GM12873 (cell line): Measurements from ENCODE around the gene KRTAP24-1.

Experiments
- TF ChIP-seq, protein P1 (sequence below): IDR thresholded peaks from 2 replicates; pipeline ENCODE4 v1.5.1; 2012; ENCODE audit warnings: low read depth, mild to moderate bottlenecking, moderate library complexity, low read length, control low read depth; ENCODE audit not compliant: insufficient read depth; ENCODE audit errors: missing control alignments

KRTAP24-1 gene

DNA sequence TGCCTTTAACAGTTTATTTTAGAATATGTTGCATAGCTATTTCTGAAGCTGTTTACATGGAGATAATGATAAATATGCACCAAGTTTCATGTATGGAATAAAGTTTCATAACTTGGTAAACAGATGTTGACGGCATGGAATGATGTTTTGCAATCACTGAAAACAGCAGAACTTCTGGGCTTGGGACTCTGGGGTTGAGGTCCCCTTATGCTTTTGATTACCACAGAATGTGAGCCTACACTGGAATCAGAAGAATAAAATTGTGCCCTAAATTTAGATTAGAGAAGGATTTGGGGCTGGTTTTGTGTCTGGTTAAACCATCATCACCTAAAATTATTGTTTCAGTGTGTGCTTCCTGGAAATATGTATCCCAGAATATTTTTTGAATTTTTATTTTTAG lies 11.1 kb downstream of the KRTAP24-1 start:
- TF ChIP-seq, protein P1, sequence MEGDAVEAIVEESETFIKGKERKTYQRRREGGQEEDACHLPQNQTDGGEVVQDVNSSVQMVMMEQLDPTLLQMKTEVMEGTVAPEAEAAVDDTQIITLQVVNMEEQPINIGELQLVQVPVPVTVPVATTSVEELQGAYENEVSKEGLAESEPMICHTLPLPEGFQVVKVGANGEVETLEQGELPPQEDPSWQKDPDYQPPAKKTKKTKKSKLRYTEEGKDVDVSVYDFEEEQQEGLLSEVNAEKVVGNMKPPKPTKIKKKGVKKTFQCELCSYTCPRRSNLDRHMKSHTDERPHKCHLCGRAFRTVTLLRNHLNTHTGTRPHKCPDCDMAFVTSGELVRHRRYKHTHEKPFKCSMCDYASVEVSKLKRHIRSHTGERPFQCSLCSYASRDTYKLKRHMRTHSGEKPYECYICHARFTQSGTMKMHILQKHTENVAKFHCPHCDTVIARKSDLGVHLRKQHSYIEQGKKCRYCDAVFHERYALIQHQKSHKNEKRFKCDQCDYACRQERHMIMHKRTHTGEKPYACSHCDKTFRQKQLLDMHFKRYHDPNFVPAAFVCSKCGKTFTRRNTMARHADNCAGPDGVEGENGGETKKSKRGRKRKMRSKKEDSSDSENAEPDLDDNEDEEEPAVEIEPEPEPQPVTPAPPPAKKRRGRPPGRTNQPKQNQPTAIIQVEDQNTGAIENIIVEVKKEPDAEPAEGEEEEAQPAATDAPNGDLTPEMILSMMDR: no peak

DNA sequence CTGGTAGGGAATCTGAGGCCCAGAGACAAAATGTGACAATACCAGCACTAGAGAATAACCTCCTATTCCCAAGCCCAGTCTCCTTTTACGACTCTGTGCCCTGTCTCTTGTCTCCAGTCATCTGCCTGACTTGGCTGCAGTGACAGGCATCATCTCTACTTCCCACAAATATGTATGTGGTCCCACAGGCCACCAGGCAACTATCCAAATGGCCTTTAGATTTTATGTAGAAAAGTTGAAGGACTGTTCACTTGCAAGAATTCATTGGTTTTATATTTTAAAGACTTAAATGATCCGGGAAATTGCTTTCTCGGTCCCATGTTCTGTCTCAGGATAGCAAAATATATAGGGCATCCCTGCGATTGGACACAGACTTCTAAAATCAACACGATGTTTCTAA lies 11.6 kb downstream of the KRTAP24-1 start:
- TF ChIP-seq, protein P1: no peak

DNA sequence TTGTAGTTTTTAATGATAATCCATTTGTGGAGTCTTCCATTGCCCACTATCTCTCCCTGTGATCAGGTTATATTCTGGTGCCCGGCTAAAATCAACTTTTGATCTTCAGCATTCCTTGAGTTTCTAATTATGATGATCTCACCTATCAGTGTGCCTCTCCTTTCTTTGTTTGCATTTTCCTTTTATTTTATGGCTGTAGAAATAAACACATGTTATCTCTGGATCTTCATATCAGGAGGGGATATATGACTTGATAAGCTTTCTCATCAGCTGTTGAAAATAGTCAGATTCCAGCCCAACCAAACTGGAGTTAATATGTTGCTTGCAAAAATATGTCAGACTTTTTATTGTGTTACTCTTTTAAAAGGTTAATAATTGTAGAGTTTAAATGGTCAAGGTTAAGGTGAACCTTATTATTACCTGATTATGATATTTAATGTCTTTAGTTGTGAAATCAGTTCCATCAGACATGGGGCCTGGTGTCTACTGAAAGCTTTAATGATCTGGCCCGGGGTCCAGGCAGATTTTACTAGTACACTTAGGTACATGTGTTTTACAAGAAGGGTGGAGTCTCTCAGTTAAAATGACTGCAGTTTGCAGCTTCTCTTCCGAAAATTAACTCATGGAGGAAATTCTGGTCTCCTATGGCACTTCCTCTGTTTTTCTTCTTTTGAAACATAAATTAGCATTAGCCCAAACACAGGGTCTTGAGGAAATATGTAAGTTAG lies 12.8 kb downstream of the KRTAP24-1 start:
- TF ChIP-seq, protein P1: no peak

DNA sequence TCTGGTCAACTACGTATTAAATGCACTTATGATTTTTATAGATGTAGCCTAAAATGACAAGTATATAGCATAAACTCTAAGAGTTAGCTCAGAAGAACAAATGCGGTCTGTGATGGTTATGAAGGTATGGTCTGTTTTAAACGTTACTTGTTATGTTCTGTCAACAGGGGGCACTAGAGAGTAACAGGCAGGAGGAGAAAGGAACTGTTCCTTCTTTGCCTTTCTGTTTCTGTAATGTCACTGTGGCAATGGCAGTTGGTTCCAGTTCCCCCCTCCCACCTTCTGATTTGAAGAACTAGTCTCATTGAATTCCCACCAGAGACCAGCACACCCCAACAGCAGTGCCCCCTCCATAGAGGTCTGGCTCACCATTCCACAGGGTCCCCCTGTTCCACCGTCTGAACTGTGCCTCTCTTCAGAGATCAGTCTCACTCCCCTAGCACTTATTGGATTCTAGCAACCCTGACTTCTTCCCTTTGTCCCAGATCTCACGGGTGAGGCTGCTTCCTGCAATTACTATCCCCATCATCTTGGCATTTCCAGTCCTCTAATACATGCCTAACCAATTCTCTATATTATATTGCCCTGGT lies 14.0 kb downstream of the KRTAP24-1 start:
- TF ChIP-seq, protein P1: peak; percentile 47

DNA sequence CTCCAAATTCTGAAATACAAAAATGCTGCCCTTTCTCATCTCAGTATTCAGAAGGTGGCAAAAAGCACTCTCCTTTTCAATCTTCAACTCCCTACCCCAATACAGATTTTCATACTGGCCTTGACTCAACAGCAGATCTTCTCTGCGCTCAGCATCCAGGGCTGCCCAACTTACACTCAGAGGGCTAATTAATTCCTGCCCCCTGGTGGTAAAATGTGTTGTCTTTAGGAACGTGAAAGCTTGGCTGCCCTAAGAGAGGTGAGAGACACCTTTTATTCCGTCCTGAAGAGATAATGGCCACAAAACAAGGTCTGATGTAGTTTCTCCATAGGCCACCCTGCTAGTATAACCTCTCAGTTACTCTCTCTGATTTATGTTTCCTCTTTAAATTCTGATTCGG lies 25.0 kb downstream of the KRTAP24-1 start:
- TF ChIP-seq, protein P1: peak; percentile 17

DNA sequence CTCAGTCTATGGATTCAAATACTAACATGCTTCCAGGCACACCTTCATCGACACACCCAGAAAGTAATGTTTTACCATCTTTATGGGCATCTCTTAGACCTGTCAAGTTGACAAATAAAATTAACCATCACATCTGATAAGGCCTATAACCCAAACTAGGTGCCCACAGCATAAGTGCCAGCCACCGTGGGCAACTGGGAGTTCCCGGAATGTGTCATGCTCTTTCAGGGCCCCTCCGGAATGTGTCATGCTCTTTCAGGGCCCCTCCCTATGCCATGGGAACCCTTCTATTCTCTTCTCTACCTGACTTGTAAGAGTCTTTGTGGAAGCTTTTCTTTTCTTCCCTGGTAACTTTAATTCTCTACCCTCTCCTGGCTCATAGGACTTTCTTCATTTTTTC lies 26.6 kb downstream of the KRTAP24-1 start:
- TF ChIP-seq, protein P1: no peak

DNA sequence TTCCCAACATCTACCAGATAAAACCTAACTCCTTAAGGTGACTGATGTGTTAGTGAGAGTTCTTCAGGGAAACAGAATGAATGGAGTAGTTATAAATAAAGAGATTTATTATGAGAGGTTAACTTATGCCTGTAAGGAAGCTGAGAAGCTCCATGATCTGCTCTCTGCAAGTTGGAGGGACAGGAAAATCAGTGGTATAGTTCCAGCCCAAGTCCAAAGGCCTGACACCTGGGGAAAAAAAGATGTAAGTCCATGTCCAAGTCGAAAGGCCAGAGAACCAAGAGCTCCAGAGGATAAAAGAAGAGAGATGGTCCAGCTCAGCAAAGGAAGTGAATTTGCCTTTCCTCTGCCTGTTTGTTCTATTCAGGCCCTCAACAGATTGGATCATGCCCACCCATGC lies 27.1 kb downstream of the KRTAP24-1 start:
- TF ChIP-seq, protein P1: no peak
